ENCODE results near the gene ZNF224.

ZNF224 gene

DNA sequence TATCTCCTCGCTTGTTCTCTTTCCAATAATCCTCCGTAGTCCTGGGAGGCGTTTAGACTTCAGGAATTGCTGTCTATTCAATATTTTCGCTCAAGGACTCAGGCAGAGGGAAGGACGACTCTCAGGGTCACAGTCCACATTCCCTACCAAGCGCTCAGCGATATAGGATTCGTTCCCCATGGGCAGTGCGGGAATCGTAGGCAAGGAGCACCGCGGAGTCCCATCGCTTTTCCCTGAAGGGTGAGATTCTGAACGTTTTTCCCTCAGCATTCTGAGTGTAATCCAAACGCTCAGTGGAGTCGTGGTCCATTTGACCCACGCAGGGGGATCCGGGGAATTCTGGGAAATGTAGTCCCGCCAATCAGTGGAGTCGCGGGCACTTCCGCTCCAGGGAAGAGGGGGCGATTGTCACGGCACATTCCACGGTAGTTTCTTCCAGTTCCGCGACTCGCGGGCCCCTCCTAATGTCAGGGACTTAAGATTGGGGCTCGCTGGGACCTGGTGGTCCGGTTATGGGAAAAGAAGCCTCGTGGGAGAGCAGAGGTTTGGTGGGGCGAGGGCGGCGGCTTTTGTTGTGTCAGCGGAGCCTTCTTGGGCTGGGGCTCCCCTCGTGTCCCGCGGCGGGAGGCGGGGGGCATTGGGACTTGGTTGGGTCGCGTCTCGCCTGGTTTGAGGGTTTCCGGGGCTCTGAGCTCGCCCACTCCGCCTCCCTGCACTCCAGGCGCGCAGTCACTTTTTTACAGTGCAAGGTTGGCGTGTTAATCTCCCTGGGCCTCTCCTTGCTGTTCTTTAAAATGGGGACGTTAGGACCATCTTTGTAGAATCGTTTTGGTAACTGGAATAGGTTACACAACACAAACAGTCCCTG lies 47.3 kb downstream of the ZNF224 start, which contains the start of gene ZNF234:
Gene ZNF234, plus strand, starts transcription at position 364 of the 868 bp plus-strand sequence. CDS start 3,079 bp downstream, outside the sequence.
- DNase-seq, result peak; percentile 69 to 75

GRCh38 chr19:44142059-44142433 lies 47.9 kb downstream of the ZNF224 start:
- peak; percentile 7 to 17 for DNase-seq

DNA sequence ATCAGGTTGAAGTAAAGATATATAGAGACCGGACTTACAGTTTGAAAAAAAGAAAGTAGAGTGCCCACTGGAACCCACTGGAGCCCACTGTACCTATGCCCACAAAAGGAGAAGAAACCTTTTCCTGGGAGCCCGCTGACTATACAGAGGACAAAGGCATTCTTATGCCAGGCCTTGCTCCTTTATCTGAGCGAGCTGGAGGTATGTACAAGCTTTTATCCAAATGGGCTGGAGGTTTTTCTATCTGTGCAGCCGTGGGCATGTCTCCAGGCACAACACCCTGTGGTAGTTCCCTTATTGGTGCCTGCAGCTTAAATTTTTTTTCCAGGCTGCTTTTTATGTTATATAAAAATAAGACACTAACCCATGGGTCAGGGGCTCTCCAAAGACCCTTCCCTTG lies 55.6 kb downstream of the ZNF224 start:
- DNase-seq, result no peak

GRCh38 chr19:44151491-44151890 lies 57.3 kb downstream of the ZNF224 start:
- no peak for DNase-seq

- no peak for DNase-seq
These were observed 62.3 kb downstream of the ZNF224 start for GRCh38 chr19:44156475-44156874.
